Tibial nerve (tissue), 4 donors: Measurements from ENCODE around the gene BOC. TPM values are rescaled to one million over a fixed set of nuclear protein-coding genes. Genes with fewer than 3 reads are reported as not detected.
A peak's percentile ranks its signal among the peaks of the same experiment; 100 is the strongest.

Experiments
- DNase-seq, 2 donors: peaks; one replicate each; pipeline ENCODE4 v3.0.0-alpha.2; 2019; ENCODE audit warnings: low spot score in 2 of 2
- H3K27ac ChIP-seq, 4 donors: fragments of 200-600 bp; sonication (generic) in 3 of 4; one replicate each; pipeline ENCODE4 v1.5.1; 2017 to 2019; ENCODE audit warnings: mild to moderate bottlenecking in 1 of 4
- H3K27me3 ChIP-seq, 2 donors: fragments of 200-600 bp; sonication (generic) in 1 of 2; one replicate each; pipeline versions ENCODE4 v1.5.1 to v1.6.0; 2017 to 2019
- H3K36me3 ChIP-seq, 3 donors: fragments of 200-600 bp; sonication (generic); one replicate each; pipeline ENCODE4 v1.5.1; 2018 to 2019
- H3K4me1 ChIP-seq, 4 donors: fragments of 200-600 bp; sonication (generic) in 3 of 4; one replicate each; pipeline ENCODE4 v1.5.1; 2017 to 2019
- H3K4me3 ChIP-seq, 4 donors: fragments of 200-600 bp; sonication (generic) in 3 of 4; one replicate each; pipeline ENCODE4 v1.5.1; 2017 to 2019; ENCODE audit warnings: mild to moderate bottlenecking in 1 of 4, moderate library complexity in 1 of 4
- H3K9me3 ChIP-seq, 4 donors: fragments of 200-600 bp; sonication (generic) in 3 of 4; one replicate each; pipeline ENCODE4 v1.5.1; 2017 to 2019
- CTCF ChIP-seq, 5 experiments: fragments of 200-600 bp in 3 of 5; fragments of 450-650 bp in 2 of 5; sonication (generic) in 3 of 5; IDR thresholded peaks; one replicate each; pipeline ENCODE4 v1.5.1; 2016 to 2019; ENCODE audit warnings: antibody characterized with exemption in 5 of 5, mild to moderate bottlenecking in 3 of 5, moderate library complexity in 2 of 5
- EP300 ChIP-seq, 2 donors: sonication (generic); formaldehyde crosslinking; IDR thresholded peaks; one replicate each; pipeline ENCODE4 v1.6.1; 2017; ENCODE audit warnings: antibody characterized with exemption in 2 of 2, mild to moderate bottlenecking in 1 of 2
- POLR2A ChIP-seq, 2 donors: fragments of 450-650 bp; IDR thresholded peaks; one replicate each; pipeline ENCODE4 v1.6.1; 2017; ENCODE audit warnings: antibody characterized with exemption in 2 of 2, mild to moderate bottlenecking in 2 of 2, moderate library complexity in 2 of 2
- WGBS, 2 donors: methylation state at CpG; one replicate each; pipeline ENCODE4 v1.1.5; 2018; 5-methylcytosine and 5-hydroxymethylcytosine counted together
- total RNA-seq, 4 donors: library from RNA; depleted of rRNA; stranded (reverse); fragments of >200 nt; gene quantifications; one replicate each; pipeline ENCODE4 v1.1.0, GENCODE V29; 2016

BOC gene
- total RNA-seq, 4 donors from 2014 or later = 27.6 to 63.2 (median 48.1) TPM

GRCh38 chr3:113276751-113277080 is 65.4 kb downstream of the BOC start:
- H3K9me3 ChIP-seq = no peaks in the 10 kb centered on the region
- DNase-seq = no peak
- peak overlapping the region; percentile 16 to 45 (median 26) for H3K4me3 ChIP-seq
- H3K27me3 ChIP-seq = no peaks in the 10 kb centered on the region
- H3K36me3 ChIP-seq = peaks cover 0 to 55% (median 0%) of the 10 kb centered on the region in 3 donors
- TF ChIP-seq CTCF (IDR thresholded peaks at IDR 0.05) = no peak
- no peak for TF ChIP-seq EP300 (IDR thresholded peaks at IDR 0.05)
- no peak for TF ChIP-seq POLR2A (IDR thresholded peaks at IDR 0.05)
- H3K27ac ChIP-seq = peak overlapping the region; percentile 75 to 97 (median 84)
- peaks cover 0 to 36% (median 16%) of the 10 kb centered on the region in 4 donors for H3K4me1 ChIP-seq
- 54 to 63% methylated on average over 5 of the region's 5 CpGs for WGBS, 2 donors

- Histone ChIP-seq H3K36me3 (peaks cover 0 to 55% (median 0%) of the 10 kb centered on the region in 3 donors), H3K4me1 (peaks cover 0 to 36% (median 16%) of the 10 kb centered on the region in 4 donors), H3K4me3 (no peak overlapping the region), H3K27me3 (no peaks in the 10 kb centered on the region), H3K27ac (peak overlapping the region; percentile 75 to 97 (median 84)), H3K9me3 (no peaks in the 10 kb centered on the region)
- 82 to 88% methylated on average over 4 of the region's 4 CpGs for WGBS, 2 donors
- TF ChIP-seq EP300 (IDR thresholded peaks at IDR 0.05) (no peak), CTCF (IDR thresholded peaks at IDR 0.05) (no peak), POLR2A (IDR thresholded peaks at IDR 0.05) (no peak)
- no peak for DNase-seq
Measured at GRCh38 chr3:113277414-113277813, 66.1 kb downstream of the BOC start.

- H3K27me3 ChIP-seq = no peaks in the 10 kb centered on the region
- no peak overlapping the region for H3K4me3 ChIP-seq
- 91 to 93% methylated on average over 17 of the region's 17 CpGs for WGBS, 2 donors
- H3K4me1 ChIP-seq = peaks cover 0 to 36% (median 16%) of the 10 kb centered on the region in 4 donors
- H3K9me3 ChIP-seq = no peaks in the 10 kb centered on the region
- peak overlapping the region in 2 of 4 donors; percentile 35 to 97 for H3K27ac ChIP-seq
- no peak for DNase-seq
- no peak for TF ChIP-seq CTCF (IDR thresholded peaks at IDR 0.05)
- H3K36me3 ChIP-seq = peaks cover 0 to 53% (median 0%) of the 10 kb centered on the region in 3 donors
Measured at GRCh38 chr3:113277941-113278598, 66.7 kb downstream of the BOC start.

GRCh38 chr3:113278599-113278955 is 67.2 kb downstream of the BOC start:
- Histone ChIP-seq H3K4me3 (no peak overlapping the region), H3K36me3 (peaks cover 0 to 55% (median 0%) of the 10 kb centered on the region in 3 donors), H3K9me3 (no peaks in the 10 kb centered on the region), H3K4me1 (peaks cover 0 to 36% (median 16%) of the 10 kb centered on the region in 4 donors), H3K27me3 (no peaks in the 10 kb centered on the region), H3K27ac (peak overlapping the region in 2 of 4 donors; percentile 35 to 42)
- WGBS, 2 donors = 94% methylated on average over 6 to 11 of the region's 11 CpGs
- DNase-seq = no peak
- TF ChIP-seq EP300 (IDR thresholded peaks at IDR 0.05) (no peak), CTCF (IDR thresholded peaks at IDR 0.05) (no peak), POLR2A (IDR thresholded peaks at IDR 0.05) (no peak)

GRCh38 chr3:113279686-113280085 is 68.3 kb downstream of the BOC start:
- no peaks in the 10 kb centered on the region for H3K9me3 ChIP-seq
- H3K36me3 ChIP-seq = peaks cover 0 to 57% (median 0%) of the 10 kb centered on the region in 3 donors
- H3K27me3 ChIP-seq = no peaks in the 10 kb centered on the region

More at GRCh38 chr3:113279686-113280085, 68.3 kb downstream of the BOC start:
- no peak for DNase-seq
- H3K27ac ChIP-seq = no peak overlapping the region
- H3K4me1 ChIP-seq = peaks cover 0 to 31% (median 15%) of the 10 kb centered on the region in 4 donors
- 94 to 96% methylated on average over 17 of the region's 17 CpGs for WGBS, 2 donors
- TF ChIP-seq EP300 (IDR thresholded peaks at IDR 0.05) = no peak
- no peak for TF ChIP-seq POLR2A (IDR thresholded peaks at IDR 0.05)
- no peak for TF ChIP-seq CTCF (IDR thresholded peaks at IDR 0.05)
- H3K4me3 ChIP-seq = no peak overlapping the region
